Caco-2 (cell line): ENCODE data around the gene LIPK. TPM values are rescaled to one million over a fixed set of nuclear protein-coding genes. Genes with fewer than 3 reads are reported as not detected.

ENCODE experiments used
- BruUV-seq: library from RNA; stranded (reverse); fragments of 400-500 nt; replicated peaks from 2 replicates; lab custom pipeline; 2021; lab: Mats Ljungman, UMichigan
- CTCF ChIA-PET: fragments of 300-600 bp; sonication (Branson Sonifier 250); formaldehyde crosslinking; loops from one replicate; lab custom pipeline; 2022; ENCODE audit warnings: antibody characterized with exemption; lab: Charles Lee
- POLR2A ChIA-PET: fragments of 300-600 bp; sonication (Branson Sonifier 250); formaldehyde crosslinking; loops from one replicate; lab custom pipeline; 2022; ENCODE audit warnings: antibody characterized with exemption; lab: Charles Lee
- DNase-seq, 2 experiments: peaks; one replicate each; pipeline versions ENCODE4 v3.0.0 to v3.0.0-alpha.2; 2020 to 2022
- H3K27me3 ChIP-seq: replicated peaks from 2 replicates; pipeline ENCODE4 v1.6.0; 2011; ENCODE audit warnings: low read length; ENCODE audit not compliant: control insufficient read depth, insufficient read depth
- H3K36me3 ChIP-seq: 2 replicates; pipeline ENCODE4 v1.5.1; 2011; ENCODE audit warnings: low read length; ENCODE audit not compliant: control insufficient read depth, insufficient read depth
- H3K4me1 ChIP-seq: fragments of 250-450 bp; sonication (Bioruptor Pico); 2 replicates; pipeline ENCODE4 v1.5.1; 2020; ENCODE audit warnings: mild to moderate bottlenecking
- H3K4me3 ChIP-seq: 2 replicates; pipeline ENCODE4 v1.5.1; 2011; ENCODE audit warnings: low read depth, mild to moderate bottlenecking, control low read depth, low read length
- H3K9me3 ChIP-seq: fragments of 250-450 bp; sonication (Bioruptor Pico); 2 replicates; pipeline ENCODE4 v1.5.1; 2020; ENCODE audit warnings: mild to moderate bottlenecking, moderate library complexity
- H3K27ac Mint-ChIP-seq: one replicate; pipeline ENCODE4 v1.8.0; 2022; ENCODE audit warnings: mixed read lengths; ENCODE audit not compliant: unreplicated experiment
- H3K27me3 Mint-ChIP-seq: one replicate; pipeline ENCODE4 v1.8.0; 2022; ENCODE audit warnings: mixed read lengths; ENCODE audit not compliant: insufficient read depth, unreplicated experiment
- H3K36me3 Mint-ChIP-seq: one replicate; pipeline ENCODE4 v1.8.0; 2022; ENCODE audit warnings: mild to moderate bottlenecking, mixed read lengths; ENCODE audit not compliant: insufficient read depth, unreplicated experiment
- H3K4me1 Mint-ChIP-seq: one replicate; pipeline ENCODE4 v1.8.0; 2022; ENCODE audit warnings: low read depth, mixed read lengths; ENCODE audit not compliant: unreplicated experiment
- H3K4me3 Mint-ChIP-seq: one replicate; pipeline ENCODE4 v1.8.0; 2022; ENCODE audit warnings: mild to moderate bottlenecking, moderate library complexity, mixed read lengths; ENCODE audit not compliant: unreplicated experiment
- H3K9me3 Mint-ChIP-seq: one replicate; pipeline ENCODE4 v1.8.0; 2022; ENCODE audit warnings: mixed read lengths; ENCODE audit not compliant: unreplicated experiment
- CTCF ChIP-seq, 2 experiments: fragments of 200-600 bp in 1 of 2; IDR thresholded peaks; 1 replicate in 1 of 2; 2 replicates in 1 of 2; pipeline versions ENCODE4 v1.5.1 to v1.8.0; 2011 to 2022; ENCODE audit warnings: antibody characterized with exemption in 1 of 2, control low read depth in 1 of 2, inconsistent platforms in 1 of 2, low read depth in 1 of 2, low read length in 1 of 2, mild to moderate bottlenecking in 1 of 2, moderate library complexity in 1 of 2; ENCODE audit not compliant: insufficient read depth in 1 of 2, severe bottlenecking in 1 of 2, unreplicated experiment in 1 of 2
- intact Hi-C: fragments of 100-400 bp; cut with micrococcal nuclease; formaldehyde crosslinking; loops from one replicate; pipeline ENCODE4 v1.10.0; 2022; ENCODE audit not compliant: unreplicated experiment
- total RNA-seq: library from RNA; stranded (reverse); gene quantifications from 2 replicates; pipeline ENCODE4 v1.2.3, GENCODE V29; 2022

Gene LIPK
- total RNA-seq, 1 experiment from 2014 or later, result not detected

GRCh38 chr10:88744002-88744401 is 38.0 kb downstream of the LIPK start:
- H3K4me1 ChIP-seq, result no peaks in the 10 kb centered on the region
- H3K4me3 Mint-ChIP-seq, result no peak overlapping the region
- ChIA-PET CTCF (interaction anchor here (1.7 kb wide), 1 partner anchor 179 kb away, joined by 7 read pairs; no protein-coding TSS in a partner anchor), POLR2A (no interaction called here)
- peaks cover 11% of the 10 kb centered on the region for H3K27me3 Mint-ChIP-seq
- no peaks in the 10 kb centered on the region for H3K27me3 ChIP-seq
- peak in 1 of 2 experiments; percentile 38 for TF ChIP-seq CTCF (IDR thresholded peaks at IDR 0.05; ENCODE audit: insufficient read depth in 1 of 2, low read depth in 1 of 2, low read length in 1 of 2, severe bottlenecking in 1 of 2, unreplicated experiment in 1 of 2)
- H3K36me3 Mint-ChIP-seq, result no peaks in the 10 kb centered on the region
- H3K4me1 Mint-ChIP-seq, result no peaks in the 10 kb centered on the region
- intact Hi-C loops, result loop anchor here (1.0 kb wide), 2 partner anchors 56 to 179 kb away; no protein-coding TSS in a partner anchor
- DNase-seq, result peak in 1 of 2 experiments; percentile 28
- no peaks in the 10 kb centered on the region for H3K9me3 Mint-ChIP-seq
- 0 out of 2 replicates have a peak, but pooled peaks cover 7% of the 10 kb centered on the region for H3K9me3 ChIP-seq
- no TSS peak for BruUV-seq
- H3K4me3 ChIP-seq, result no peak overlapping the region
- no peaks in the 10 kb centered on the region for H3K36me3 ChIP-seq
- H3K27ac Mint-ChIP-seq, result no peak overlapping the region

- CTCF ChIA-PET, result no interaction called here
- no peak overlapping the region for H3K27ac Mint-ChIP-seq
- intact Hi-C loops, result no loop called here
Measured at GRCh38 chr10:88745633-88746032, 39.6 kb downstream of the LIPK start.

GRCh38 chr10:88754287-88754686 is 48.2 kb downstream of the LIPK start:
- no peak for DNase-seq
- Histone ChIP-seq H3K36me3 (no peaks in the 10 kb centered on the region), H3K4me1 (no peaks in the 10 kb centered on the region), H3K9me3 (no peaks in the 10 kb centered on the region), H3K4me3 (no peak overlapping the region), H3K27me3 (no peaks in the 10 kb centered on the region)
- H3K27ac Mint-ChIP-seq, result no peak overlapping the region
- H3K9me3 Mint-ChIP-seq, result no peaks in the 10 kb centered on the region
- POLR2A ChIA-PET, result no interaction called here
- H3K4me3 Mint-ChIP-seq, result no peak overlapping the region
- intact Hi-C loops, result no loop called here
- TF ChIP-seq CTCF (IDR thresholded peaks at IDR 0.05; ENCODE audit: insufficient read depth in 1 of 2, low read depth in 1 of 2, low read length in 1 of 2, severe bottlenecking in 1 of 2, unreplicated experiment in 1 of 2), result no peak
- CTCF ChIA-PET, result no interaction called here
- BruUV-seq, result no TSS peak
- H3K27me3 Mint-ChIP-seq, result no peaks in the 10 kb centered on the region
- H3K4me1 Mint-ChIP-seq, result no peaks in the 10 kb centered on the region
- no peaks in the 10 kb centered on the region for H3K36me3 Mint-ChIP-seq

More at GRCh38 chr10:88745633-88746032, 39.6 kb downstream of the LIPK start:
- Histone ChIP-seq H3K4me3 (no peak overlapping the region), H3K27me3 (no peaks in the 10 kb centered on the region), H3K4me1 (no peaks in the 10 kb centered on the region), H3K9me3 (0 out of 2 replicates have a peak, but pooled peaks cover 9% of the 10 kb centered on the region), H3K36me3 (no peaks in the 10 kb centered on the region)
- Mint-ChIP-seq H3K36me3 (no peaks in the 10 kb centered on the region), H3K4me3 (no peak overlapping the region), H3K27me3 (peaks cover 11% of the 10 kb centered on the region), H3K9me3 (no peaks in the 10 kb centered on the region), H3K4me1 (no peaks in the 10 kb centered on the region)
- no peak for TF ChIP-seq CTCF (IDR thresholded peaks at IDR 0.05; ENCODE audit: insufficient read depth in 1 of 2, low read depth in 1 of 2, low read length in 1 of 2, severe bottlenecking in 1 of 2, unreplicated experiment in 1 of 2)
- POLR2A ChIA-PET, result no interaction called here
- no peak for DNase-seq
- BruUV-seq, result no TSS peak
